Measurements from ENCODE around the gene FURIN.
"Not testable (repeated sequence)": the region's sequence is repeated elsewhere in the genome, so short reads cannot be mapped to it uniquely, and the experiment has no call there.

The FURIN gene

GRCh38 chr15:90845201-90845949, 23.0 kb upstream of the FURIN start:
- no peak for DNase-seq

GRCh38 chr15:90849424-90849823, 19.0 kb upstream of the FURIN start:
- not testable (repeated sequence) for DNase-seq

GRCh38 chr15:90851114-90851513, 17.3 kb upstream of the FURIN start:
- DNase-seq = no peak

DNA sequence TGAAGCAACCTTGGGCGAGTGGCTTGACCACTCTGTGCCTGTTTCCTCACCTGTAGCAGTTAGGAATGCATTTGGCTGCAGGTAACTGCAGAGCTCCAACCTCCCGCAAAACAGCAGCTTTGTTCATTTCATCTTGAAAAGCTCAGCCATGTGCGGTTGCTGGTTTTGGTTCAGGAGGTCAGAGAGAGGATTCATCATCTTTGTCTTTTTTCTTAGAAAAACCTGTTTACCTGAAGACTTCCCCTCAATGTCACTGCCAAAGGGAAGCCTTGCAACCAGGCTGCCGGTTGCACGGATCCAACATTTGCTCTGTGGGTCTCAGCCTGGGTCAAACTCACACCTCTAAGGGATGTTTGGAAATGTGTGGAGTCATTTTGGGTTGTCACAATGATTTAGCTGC, 16.4 kb upstream of the FURIN start:
- DNase-seq = no peak

GRCh38 chr15:90855139-90855538, 13.2 kb upstream of the FURIN start:
- no peak for DNase-seq

DNA sequence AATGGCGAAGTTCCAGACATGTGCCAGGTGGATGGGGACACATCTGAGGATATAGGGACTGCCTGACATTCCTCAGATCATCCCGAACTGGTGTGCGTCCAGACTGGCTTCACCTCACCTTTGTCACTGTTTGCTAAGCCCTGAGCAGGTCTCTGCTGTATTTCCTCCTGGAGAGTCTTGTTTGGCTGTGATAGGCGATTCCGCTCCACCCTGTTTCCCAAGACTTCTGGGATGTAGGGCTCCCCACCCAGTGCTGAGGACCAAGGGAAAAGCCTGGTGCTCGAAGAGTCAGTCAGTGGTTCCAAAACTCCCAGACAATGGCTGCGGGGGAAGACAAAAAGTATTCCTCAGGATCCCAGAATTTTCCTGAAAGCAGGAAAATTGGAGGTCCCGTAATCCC, 11.1 kb upstream of the FURIN start:
- DNase-seq = no peak

DNA sequence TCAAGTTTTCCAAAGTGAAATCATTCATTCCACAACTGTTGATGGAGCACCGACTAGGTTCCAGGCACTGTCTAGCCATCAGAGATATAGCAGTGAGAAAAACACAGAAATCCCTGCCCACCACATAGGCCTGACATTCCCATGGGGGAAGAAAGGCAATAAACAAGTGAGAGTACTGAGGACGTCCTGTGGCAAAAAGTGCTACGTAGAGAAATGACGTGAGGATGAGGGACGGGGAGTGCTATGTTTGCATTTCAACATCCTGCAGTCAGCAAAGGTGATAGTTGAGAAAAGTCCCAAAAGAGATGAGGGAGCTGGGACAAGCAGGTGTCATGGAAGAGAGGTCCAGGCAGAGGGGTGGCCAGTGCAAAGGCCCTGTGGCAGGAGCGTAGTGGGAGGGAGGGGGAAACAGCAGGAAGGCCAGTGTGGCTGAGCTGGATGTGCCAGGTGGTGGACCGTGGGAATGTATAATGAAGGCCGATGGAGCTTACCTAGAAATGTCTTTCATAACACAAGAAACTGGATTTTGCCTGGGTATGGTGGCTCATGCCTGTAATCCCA, 10.4 kb upstream of the FURIN start:
- no peak for DNase-seq

GRCh38 chr15:90859234-90860131, 8.9 kb upstream of the FURIN start:
- DNase-seq = no peak

DNA sequence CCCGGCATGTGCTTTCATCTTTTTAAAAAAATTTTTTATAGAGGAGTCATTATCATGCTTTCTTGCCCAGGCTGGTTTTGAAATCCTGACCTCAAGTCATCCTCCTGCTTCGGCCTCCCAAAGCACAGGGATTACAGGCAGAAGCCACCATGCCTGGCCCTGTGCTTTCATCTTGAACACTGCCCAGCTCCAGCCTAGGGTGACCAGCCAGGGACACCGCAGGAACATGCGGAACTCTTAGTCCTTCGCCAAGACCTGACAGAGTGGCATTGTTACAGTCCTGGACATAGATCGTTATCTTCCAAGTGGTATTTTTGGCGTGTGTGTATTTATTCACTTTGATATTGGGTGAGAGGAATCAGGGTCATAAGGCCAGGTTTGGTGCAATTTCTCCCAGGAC, 7.9 kb upstream of the FURIN start:
- DNase-seq = no peak

DNA sequence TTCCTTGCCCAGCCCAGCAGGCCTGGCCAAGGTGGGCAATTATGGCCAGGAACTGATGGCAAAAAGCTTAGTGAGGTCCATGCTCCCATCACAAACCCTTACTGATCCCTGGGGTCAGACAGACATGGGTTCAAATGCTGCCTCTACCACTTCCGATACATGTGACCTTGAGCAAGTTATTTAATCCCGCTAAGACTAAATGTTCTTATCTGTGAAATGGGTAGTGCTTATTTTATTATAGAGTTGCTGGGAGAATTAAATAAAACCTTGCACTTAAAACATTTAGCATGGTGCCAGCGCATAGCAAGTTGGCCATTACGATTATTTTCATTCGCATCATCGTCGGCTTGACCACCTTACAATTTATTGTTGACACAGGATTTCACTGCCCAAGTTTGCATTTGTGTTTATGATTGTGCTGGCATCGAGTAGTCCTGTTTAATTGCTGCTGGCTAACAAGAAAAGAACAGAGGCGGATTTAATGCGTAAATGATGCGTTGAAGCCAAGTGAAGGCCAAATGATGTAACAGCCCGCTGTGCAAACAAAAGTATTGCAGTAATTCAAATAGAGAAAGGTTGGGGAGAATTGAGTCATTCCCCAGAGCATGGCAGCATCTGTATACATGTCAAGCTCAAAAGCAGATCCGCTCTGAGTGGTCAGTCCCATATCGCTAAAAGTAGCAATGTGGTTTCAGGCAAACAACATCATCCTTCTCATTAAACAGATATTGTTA, 7.3 kb upstream of the FURIN start:
- DNase-seq = no peak

GRCh38 chr15:90862487-90862886, 5.9 kb upstream of the FURIN start:
- no peak for DNase-seq

DNA sequence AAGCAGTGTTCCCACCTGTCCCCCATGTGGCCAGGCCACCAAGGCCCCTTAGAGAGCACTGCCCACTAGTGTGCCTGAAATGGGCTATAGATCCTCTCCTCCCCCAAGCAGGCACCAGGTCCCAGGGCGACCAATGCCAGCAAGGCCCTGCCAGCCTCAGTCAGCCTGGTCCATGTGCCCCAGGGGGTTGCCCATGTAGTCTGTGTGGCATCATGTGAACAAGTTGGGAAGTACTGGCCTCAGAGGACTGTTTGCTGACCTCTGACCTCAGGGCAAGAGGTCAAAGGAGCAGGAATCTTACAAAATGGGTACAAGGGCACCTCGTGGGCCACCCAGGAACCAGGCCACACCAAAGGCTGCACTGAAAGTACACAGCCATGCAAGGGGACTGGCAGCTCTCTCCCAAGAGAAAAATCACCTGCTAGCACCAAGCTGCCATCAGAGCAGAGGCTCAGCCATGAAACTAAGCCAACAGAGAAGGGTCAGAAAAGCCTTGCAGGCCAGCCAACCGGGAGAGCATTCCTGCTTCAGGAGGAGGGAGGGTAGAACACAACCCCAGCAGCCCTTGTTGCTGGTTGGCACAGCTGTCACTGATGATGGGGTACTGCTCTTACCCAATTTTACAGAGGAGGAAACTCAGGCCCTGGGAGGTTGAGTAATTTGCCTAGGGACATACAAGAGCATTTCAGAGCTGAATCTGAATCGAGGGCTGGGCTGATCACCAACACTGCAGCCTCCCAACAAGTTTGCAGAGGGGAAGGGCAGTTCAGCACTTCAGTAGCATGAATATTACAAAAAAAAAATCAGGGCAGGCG, 5.2 kb upstream of the FURIN start:
- DNase-seq = no peak

DNA sequence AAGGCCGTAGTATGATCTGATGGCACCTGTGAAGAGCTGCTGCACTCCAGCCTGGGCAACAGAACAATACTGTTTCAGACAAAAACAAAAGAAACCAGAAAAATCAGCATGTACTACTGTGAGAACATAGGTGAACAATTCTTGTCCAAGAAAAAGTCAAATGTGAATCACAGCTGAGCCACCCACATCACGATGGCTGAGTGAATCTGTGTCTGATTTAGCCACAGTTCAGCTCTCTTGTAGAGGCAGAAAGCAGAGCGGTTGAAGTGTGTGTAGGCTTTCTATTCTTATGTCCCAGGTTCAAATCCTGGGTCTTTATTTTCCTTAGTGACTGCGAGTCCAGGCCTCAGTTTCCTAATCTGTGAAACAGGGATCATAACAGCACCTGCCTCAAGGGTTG, 4.4 kb upstream of the FURIN start:
- DNase-seq = no peak

DNA sequence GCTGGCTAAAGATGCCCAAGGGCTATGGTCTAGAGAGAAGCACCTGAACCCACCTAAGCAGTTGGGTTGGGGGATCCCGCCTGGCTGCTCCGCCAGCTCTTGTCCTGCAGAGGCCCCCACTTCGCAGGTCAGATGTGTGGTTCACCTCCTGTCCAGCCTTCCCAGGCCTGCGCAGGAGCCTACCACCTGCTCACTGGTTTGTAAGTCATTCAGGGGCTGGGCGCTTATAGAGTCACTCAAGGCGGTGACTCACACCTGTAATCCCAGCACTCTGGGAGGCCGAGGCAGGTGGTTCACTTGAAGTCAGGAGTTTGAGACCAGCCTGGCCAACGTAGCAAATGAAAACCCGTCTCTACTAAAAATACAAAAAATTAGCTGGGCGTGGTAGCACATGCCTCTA, 3.9 kb upstream of the FURIN start:
- no peak for DNase-seq

DNA sequence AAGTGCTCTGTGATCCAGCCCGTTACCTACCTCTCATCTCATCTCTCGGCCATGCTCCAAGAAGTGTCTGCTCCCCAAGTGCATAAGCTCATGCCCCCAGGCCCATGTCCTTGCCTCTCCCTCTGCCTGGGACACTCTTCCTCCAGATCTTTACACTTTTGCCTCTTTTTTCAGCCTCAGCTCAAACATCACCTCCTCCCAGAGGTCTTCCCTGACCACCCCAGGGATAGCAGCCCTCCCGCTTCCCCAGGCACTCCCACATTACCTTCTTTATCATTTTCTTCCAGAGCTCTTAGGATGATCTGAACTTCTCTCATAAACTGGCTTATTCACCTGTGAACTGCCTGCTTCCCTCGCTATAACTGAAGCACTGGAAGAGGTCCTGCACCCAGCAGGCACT, 2.7 kb upstream of the FURIN start:
- no peak for DNase-seq

DNA sequence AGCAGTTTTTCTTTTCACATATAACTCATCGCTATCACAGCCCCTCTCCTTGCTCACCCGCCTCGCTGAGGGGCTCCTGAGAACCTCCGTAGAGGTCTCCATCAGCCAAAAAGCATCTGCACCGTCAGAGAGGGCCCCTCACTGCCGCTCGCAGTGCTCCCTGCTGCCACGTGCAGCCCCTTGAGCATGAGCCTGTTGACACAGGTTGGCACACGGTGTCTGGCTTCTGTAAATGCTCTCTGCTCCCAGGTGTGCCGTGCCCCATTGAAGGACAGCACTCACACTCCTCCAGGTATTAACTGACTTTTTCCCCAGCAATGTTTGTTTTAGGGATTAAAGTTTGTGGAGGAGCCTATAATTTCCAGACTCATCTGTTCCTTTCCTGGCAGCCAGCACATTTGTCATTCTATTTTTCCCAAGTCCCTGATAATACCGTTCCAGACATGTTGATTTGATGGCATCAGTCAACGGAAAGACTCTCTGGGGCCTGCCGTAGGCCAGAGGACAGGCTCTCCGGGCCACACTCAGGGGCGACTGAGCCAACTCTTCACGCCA, 2.1 kb upstream of the FURIN start:
- no peak for DNase-seq

GRCh38 chr15:90866800-90867199, 1.6 kb upstream of the FURIN start:
- no peak for DNase-seq

GRCh38 chr15:90869140-90869541, 753 bp downstream of the FURIN start:
- no peak for DNase-seq

- peak in 1 of 6 experiments; percentile 9 for DNase-seq
Observed at GRCh38 chr15:90869601-90870353, 1.4 kb downstream of the FURIN start.

GRCh38 chr15:90870354-90871138, 2.2 kb downstream of the FURIN start:
- DNase-seq = peak in 1 of 6 experiments; percentile 36
